HG03565 (cell line): Measurements from ENCODE around the gene KCNG3.
"Not testable (repeated sequence)": the region's sequence is repeated elsewhere in the genome, so short reads cannot be mapped to it uniquely, and the experiment has no call there.

ENCODE experiments used
- ATAC-seq: cut with Tn5 transposase; IDR thresholded peaks from one replicate; pipeline ENCODE4 v1.9.1; 2021; ENCODE audit warnings: mild to moderate bottlenecking, moderate library complexity; ENCODE audit not compliant: unreplicated experiment

Gene KCNG3

DNA sequence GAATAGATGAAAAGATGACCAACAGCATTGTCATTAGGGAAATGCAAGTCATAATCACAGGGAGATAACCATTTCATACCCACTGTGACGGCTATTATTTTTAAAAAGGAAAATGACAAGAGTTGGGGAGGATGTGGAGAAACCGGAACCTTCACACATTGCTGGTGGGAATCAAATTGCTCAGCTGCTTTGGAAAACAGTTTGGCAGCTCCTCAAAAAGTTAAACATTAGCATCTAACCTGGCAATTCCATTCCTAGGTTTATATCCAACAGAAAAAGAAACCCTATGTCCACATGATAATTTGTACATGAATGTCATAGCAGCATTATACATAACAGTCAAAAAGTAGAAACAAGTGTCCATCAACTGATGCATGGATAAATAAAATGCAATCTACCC, 58.2 kb downstream of the KCNG3 start:
- no peak for ATAC-seq

GRCh38 chr2:42430188-42430587, 63.6 kb downstream of the KCNG3 start:
- ATAC-seq: no peak

GRCh38 chr2:42429352-42429751, 64.4 kb downstream of the KCNG3 start:
- ATAC-seq: no peak

- no peak for ATAC-seq
These were observed 68.1 kb downstream of the KCNG3 start for GRCh38 chr2:42425697-42426096.

GRCh38 chr2:42424033-42424432, 69.7 kb downstream of the KCNG3 start:
- ATAC-seq: no peak

GRCh38 chr2:42421601-42422239, 72.1 kb downstream of the KCNG3 start:
- ATAC-seq: no peak

GRCh38 chr2:42421157-42421485, 72.7 kb downstream of the KCNG3 start:
- ATAC-seq: no peak

DNA sequence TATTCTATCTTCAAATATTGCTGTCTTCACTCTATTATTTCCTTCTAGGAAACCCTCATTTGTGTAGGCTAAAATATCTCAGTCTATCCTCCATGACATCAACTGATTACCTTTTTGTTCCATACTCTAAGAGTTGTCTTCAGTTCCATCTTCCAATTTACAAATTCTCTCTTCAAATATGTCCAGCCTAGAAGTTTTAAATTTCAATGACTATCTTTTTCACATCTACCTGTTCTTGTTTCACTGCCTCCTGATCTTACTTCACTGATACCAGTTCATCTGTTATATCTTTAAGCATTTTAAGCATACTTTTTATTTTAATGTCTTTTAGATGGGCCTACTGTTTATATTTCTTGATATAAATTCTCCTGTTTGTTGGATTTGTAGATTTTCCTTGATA, 79.1 kb downstream of the KCNG3 start:
- no peak for ATAC-seq

- no peak for ATAC-seq
These were observed 79.6 kb downstream of the KCNG3 start for GRCh38 chr2:42414158-42414557.

- no peak for ATAC-seq
These were observed 82.9 kb downstream of the KCNG3 start for GRCh38 chr2:42410742-42411514.

- ATAC-seq: no peak
These were observed 85.8 kb downstream of the KCNG3 start for GRCh38 chr2:42408009-42408408.

DNA sequence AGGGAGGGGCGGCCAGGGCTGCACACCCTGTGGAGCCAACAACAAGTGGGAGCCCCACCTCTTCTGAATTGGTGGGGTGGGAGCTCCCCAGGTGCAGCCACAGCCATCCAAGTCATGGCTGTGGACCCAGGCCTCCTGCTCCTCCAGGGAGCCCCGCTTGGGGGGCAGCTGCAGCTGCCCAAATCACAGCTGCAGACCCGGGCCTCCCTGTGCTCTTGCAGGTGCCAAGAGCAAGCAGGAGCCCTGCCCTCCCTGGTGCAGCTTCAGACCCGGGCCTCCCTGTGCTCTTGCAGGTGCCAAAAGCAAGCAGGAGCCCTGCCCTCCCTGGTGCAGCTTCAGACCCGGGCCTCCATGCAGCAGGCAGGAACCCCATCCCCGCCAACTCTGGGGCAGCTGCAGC, 86.3 kb downstream of the KCNG3 start:
- ATAC-seq: no peak

GRCh38 chr2:42404676-42405075, 89.1 kb downstream of the KCNG3 start:
- ATAC-seq: no peak

- no peak for ATAC-seq
These were observed 92.0 kb downstream of the KCNG3 start for GRCh38 chr2:42401773-42402172.

DNA sequence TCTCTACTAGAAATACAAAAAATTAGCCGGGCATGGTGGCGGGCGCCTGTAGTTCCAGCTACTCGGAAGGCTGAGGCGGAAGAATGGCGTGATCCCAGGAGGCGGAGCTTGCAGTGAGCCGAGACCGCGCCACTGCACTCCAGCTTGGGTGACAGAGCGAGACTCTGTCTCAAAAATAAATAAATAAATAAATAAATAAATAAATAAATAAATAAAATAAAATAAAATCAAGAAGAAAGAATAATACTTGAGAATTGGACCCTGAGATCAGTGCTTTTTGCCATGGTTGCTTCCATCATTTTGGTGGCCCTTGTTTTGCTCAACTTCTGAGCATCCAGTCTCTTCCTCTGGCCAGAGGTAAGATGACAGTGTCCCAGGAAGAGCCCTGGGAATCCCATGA, 95.7 kb downstream of the KCNG3 start:
- ATAC-seq: not testable (repeated sequence)

GRCh38 chr2:42393320-42393719, 100.5 kb downstream of the KCNG3 start:
- ATAC-seq: not testable (repeated sequence)

DNA sequence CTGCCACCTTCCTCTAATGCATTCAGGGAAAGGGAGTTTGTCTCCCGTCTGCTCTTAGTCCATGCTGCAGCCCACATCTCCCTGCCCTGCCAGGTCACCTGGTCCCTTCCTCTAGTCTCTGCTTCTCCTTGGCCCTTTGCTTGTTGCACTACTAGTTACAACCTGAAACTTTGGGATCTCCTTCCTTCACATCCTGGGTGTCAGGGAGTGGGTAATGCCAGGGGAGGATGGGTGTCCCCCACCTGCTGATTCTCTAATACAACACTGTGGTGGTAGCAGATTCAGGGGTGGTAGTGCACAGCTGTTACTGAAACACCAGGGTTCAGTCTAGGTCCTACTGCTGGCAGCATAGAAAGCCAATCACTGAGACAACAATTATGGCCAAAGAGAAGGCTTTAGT, 101.6 kb downstream of the KCNG3 start:
- ATAC-seq: no peak
